Psoas muscle (tissue), 8 donors: ENCODE data around the gene ALKBH6. TPM values are rescaled to one million over a fixed set of nuclear protein-coding genes. Genes with fewer than 3 reads are reported as not detected.

Experiments used
- ATAC-seq, 4 donors: fragments of 200-7000 bp; cut with Tn5 transposase; one replicate each; pipeline ENCODE4 v1.9.1; 2020; ENCODE audit warnings: moderate library complexity in 3 of 4, mild to moderate bottlenecking in 2 of 4
- DNase-seq, 2 donors: peaks; one replicate each; pipeline ENCODE4 v3.0.0-alpha.2; 2020
- H3K27ac ChIP-seq: fragments of 200-600 bp; one replicate; pipeline ENCODE4 v1.8.0; 2022
- H3K27me3 ChIP-seq, 3 donors: fragments of 200-600 bp in 1 of 3; one replicate each; pipeline versions ENCODE4 v1.6.1 to v1.8.0; 2013 to 2022; ENCODE audit warnings: low read length in 2 of 3, mild to moderate bottlenecking in 2 of 3, moderate library complexity in 1 of 3; ENCODE audit not compliant: insufficient read depth in 3 of 3
- H3K36me3 ChIP-seq, 2 donors: fragments of 200-600 bp in 1 of 2; one replicate each; pipeline versions ENCODE4 v1.6.1 to v1.8.0; 2013 to 2022; ENCODE audit warnings: low read depth in 1 of 2, mild to moderate bottlenecking in 1 of 2, moderate library complexity in 1 of 2; ENCODE audit not compliant: insufficient read depth in 1 of 2
- H3K4me1 ChIP-seq: fragments of 200-600 bp; one replicate; pipeline ENCODE4 v1.8.0; 2022
- H3K4me3 ChIP-seq: fragments of 200-600 bp; one replicate; pipeline ENCODE4 v1.8.0; 2022; ENCODE audit warnings: mild to moderate bottlenecking
- H3K9me3 ChIP-seq: fragments of 200-600 bp; one replicate; pipeline ENCODE4 v1.8.0; 2022
- WGBS, 3 donors: extraction: QIAGEN DNeasy Blood & Tissue Kit; methylation state at CpG; one replicate each; pipeline versions ENCODE4 v1.1.6 to v1.1.7; 2013; 5-methylcytosine and 5-hydroxymethylcytosine counted together
- intact Hi-C, 2 donors: fragments of 100-400 bp; cut with DNase I; formaldehyde crosslinking; loops; one replicate each; pipeline versions ENCODE4 v1.11.0 to v1.14.2; 2022
- polyA plus RNA-seq, 3 donors: library from polyadenylated mRNA; stranded (reverse); fragments of 200-250 nt; gene quantifications; one replicate each; pipeline ENCODE4 v1.2.3, GENCODE V29; 2013
- total RNA-seq, 4 donors: library from RNA; stranded (reverse); fragmentation: NEBNext Ultra II Directional in 2 of 4; extraction: Animal tissue kit (Norgen Biotek cat#: 25700) in 2 of 4; gene quantifications; one replicate each; pipeline versions ENCODE4 v1.2.1 to v1.2.4, GENCODE V29; 2021 to 2023
- TF ChIP-seq, protein P1 (sequence below): fragments of 200-600 bp; IDR thresholded peaks from one replicate; pipeline ENCODE4 v1.8.0; 2022; ENCODE audit warnings: antibody characterized with exemption
- donor health status: healthy with polysubstance abuse.
- donor health status: DM: no; HTN: no; CAD: no; lungs with moderate emphysema.
- donor health status: Bipolar disorder and iron deficiency.
- donor health status: healthy.
- donor health status: DM: yes; HTN: yes; CAD: no.
- donor health status: DM: no; HTN: no; CAD: no.
- donor health status: DM: no; HTN: no; CAD: no.
- donor health status: DM: yes; HTN: yes; CAD: no.

Gene ALKBH6
- total and polyA plus RNA-seq, 7 donors, result 7.1 to 22.3 (median 10.9) TPM

DNA sequence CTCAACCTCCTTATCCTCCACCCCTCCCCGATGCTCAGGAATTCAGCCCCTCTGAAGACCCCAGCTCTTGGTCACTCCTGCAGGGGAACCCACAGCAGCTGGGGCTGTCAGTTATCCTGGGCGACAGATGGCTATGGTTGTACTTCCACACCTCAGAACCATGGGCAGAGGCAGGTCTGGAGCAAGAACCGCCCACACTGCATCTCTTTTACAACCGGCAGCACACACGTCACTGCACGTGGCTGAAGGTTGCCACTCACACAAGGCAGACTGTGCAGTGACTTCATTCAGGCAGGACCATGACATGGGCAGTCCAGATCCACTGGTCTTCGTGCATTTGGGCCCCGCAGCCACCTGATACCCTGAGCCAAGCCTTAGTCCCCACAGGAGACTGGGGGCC is 40.5 kb downstream of the ALKBH6 start:
- no peak overlapping the region for H3K4me3 ChIP-seq
- H3K4me1 ChIP-seq, result no peaks in the 10 kb centered on the region
- WGBS, 3 donors, result 19 to 28% (median 22%) methylated on average over 8 of the region's 8 CpGs
- intact Hi-C loops, result no loop called here
- TF ChIP-seq, protein P1, sequence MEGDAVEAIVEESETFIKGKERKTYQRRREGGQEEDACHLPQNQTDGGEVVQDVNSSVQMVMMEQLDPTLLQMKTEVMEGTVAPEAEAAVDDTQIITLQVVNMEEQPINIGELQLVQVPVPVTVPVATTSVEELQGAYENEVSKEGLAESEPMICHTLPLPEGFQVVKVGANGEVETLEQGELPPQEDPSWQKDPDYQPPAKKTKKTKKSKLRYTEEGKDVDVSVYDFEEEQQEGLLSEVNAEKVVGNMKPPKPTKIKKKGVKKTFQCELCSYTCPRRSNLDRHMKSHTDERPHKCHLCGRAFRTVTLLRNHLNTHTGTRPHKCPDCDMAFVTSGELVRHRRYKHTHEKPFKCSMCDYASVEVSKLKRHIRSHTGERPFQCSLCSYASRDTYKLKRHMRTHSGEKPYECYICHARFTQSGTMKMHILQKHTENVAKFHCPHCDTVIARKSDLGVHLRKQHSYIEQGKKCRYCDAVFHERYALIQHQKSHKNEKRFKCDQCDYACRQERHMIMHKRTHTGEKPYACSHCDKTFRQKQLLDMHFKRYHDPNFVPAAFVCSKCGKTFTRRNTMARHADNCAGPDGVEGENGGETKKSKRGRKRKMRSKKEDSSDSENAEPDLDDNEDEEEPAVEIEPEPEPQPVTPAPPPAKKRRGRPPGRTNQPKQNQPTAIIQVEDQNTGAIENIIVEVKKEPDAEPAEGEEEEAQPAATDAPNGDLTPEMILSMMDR, result no peak
- H3K9me3 ChIP-seq, result no peaks in the 10 kb centered on the region
- peaks cover 0 to 5% (median 5%) of the 10 kb centered on the region in 3 donors for H3K27me3 ChIP-seq
- no peak for ATAC-seq
- DNase-seq, result no peak
- H3K27ac ChIP-seq, result no peak overlapping the region
- H3K36me3 ChIP-seq, result no peaks in the 10 kb centered on the region

DNA sequence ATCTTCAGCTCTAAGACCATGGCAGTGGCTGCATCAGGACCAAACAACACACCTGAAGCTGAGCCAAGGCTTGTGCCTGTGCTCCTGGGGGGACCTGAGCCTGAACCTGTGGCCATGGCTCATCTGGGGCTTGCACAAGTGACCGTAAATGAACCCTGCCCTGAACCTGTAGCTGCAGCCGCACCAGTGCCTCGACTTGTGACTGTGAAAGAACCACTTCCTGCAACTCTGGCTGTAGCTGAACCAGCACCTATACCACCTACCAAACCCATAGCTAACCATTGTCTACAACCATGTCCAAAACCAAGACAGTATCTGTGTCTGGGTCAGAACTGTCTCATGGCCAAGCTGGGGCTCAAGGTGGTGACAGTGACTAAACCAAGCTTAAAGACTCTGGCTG is 47.2 kb downstream of the ALKBH6 start:
- no peak for ATAC-seq
- no peaks in the 10 kb centered on the region for H3K36me3 ChIP-seq
- intact Hi-C loops, result no loop called here
- H3K9me3 ChIP-seq, result no peaks in the 10 kb centered on the region
- TF ChIP-seq, protein P1, result no peak
- WGBS, 3 donors, result 73 to 83% (median 80%) methylated on average over 3 of the region's 3 CpGs
- DNase-seq, result no peak
- no peaks in the 10 kb centered on the region for H3K4me1 ChIP-seq
- H3K4me3 ChIP-seq, result no peak overlapping the region
- H3K27ac ChIP-seq, result no peak overlapping the region
- H3K27me3 ChIP-seq, result peaks cover 0 to 22% (median 0%) of the 10 kb centered on the region in 3 donors

DNA sequence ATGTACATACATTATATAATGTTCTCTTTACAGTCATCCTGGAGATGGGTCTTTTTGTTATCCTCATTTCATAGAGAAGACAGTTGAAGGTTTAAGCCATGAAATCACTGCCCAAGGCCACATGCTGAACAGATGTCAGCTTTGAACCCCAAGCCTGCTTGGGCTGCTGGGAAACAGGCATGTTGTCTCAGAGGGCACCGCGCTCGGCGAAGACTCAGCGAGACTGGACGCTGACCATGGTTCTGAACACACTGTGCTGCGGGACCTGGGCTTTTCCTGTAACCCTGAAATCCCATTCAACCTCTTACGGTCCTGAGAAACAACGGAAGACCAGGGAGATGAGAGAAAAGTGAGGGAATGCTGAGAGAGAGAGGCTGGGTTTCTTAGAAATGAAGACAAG is 50.5 kb downstream of the ALKBH6 start:
- no peak overlapping the region for H3K27ac ChIP-seq
- H3K4me1 ChIP-seq, result no peaks in the 10 kb centered on the region
- H3K27me3 ChIP-seq, result peaks cover 0 to 52% (median 12%) of the 10 kb centered on the region in 3 donors
- no peak overlapping the region for H3K4me3 ChIP-seq
- 1 to 4% (median 3%) methylated on average over 9 of the region's 9 CpGs for WGBS, 3 donors
- no peak for DNase-seq
- H3K9me3 ChIP-seq, result no peaks in the 10 kb centered on the region
- no peak for ATAC-seq
- intact Hi-C loops, result no loop called here
- TF ChIP-seq, protein P1, result no peak
- no peaks in the 10 kb centered on the region for H3K36me3 ChIP-seq

GRCh38 chr19:35960432-35960972 is 53.5 kb downstream of the ALKBH6 start:
- Histone ChIP-seq H3K27ac (no peak overlapping the region), H3K27me3 (peaks cover 0 to 60% (median 16%) of the 10 kb centered on the region in 3 donors), H3K4me1 (no peaks in the 10 kb centered on the region), H3K9me3 (no peaks in the 10 kb centered on the region), H3K36me3 (no peaks in the 10 kb centered on the region), H3K4me3 (no peak overlapping the region)
- WGBS, 3 donors, result 71 to 80% (median 79%) methylated on average over 7 of the region's 7 CpGs
- intact Hi-C loops, result no loop called here
- no peak for DNase-seq
- TF ChIP-seq, protein P1, result no peak
- no peak for ATAC-seq

- H3K4me1 ChIP-seq, result no peaks in the 10 kb centered on the region
- no peak overlapping the region for H3K27ac ChIP-seq
- H3K27me3 ChIP-seq, result peaks cover 0 to 55% (median 16%) of the 10 kb centered on the region in 3 donors
- no peaks in the 10 kb centered on the region for H3K36me3 ChIP-seq
- 20 to 27% (median 25%) methylated on average over 20 of the region's 20 CpGs for WGBS, 3 donors
- ATAC-seq, result no peak
- intact Hi-C loops, result no loop called here
- DNase-seq, result no peak
- H3K4me3 ChIP-seq, result no peak overlapping the region
- TF ChIP-seq, protein P1, result no peak
- H3K9me3 ChIP-seq, result no peaks in the 10 kb centered on the region
Measured at GRCh38 chr19:35959968-35960320, 54.1 kb downstream of the ALKBH6 start.
